ENCODE data around the gene EPAS1.
"Not testable (repeated sequence)": the region's sequence is repeated elsewhere in the genome, so short reads cannot be mapped to it uniquely, and the experiment has no call there.

EPAS1 gene

GRCh38 chr2:46383113-46383395 lies 85.8 kb downstream of the EPAS1 start:
- no peak for DNase-seq (ENCODE audit: low read depth)

GRCh38 chr2:46383784-46384456 lies 86.7 kb downstream of the EPAS1 start:
- no peak for DNase-seq (ENCODE audit: low read depth)

GRCh38 chr2:46384457-46384815 lies 87.2 kb downstream of the EPAS1 start:
- DNase-seq (ENCODE audit: low read depth), result no peak

- no peak for DNase-seq (ENCODE audit: low read depth)
Measured at GRCh38 chr2:46385786-46386577, 88.8 kb downstream of the EPAS1 start.

- DNase-seq (ENCODE audit: low read depth), result no peak
Measured at GRCh38 chr2:46386763-46387162, 89.6 kb downstream of the EPAS1 start.

- no peak for DNase-seq (ENCODE audit: low read depth)
Measured at GRCh38 chr2:46387292-46387691, 90.1 kb downstream of the EPAS1 start.

GRCh38 chr2:46387886-46388515 lies 90.8 kb downstream of the EPAS1 start:
- no peak for DNase-seq (ENCODE audit: low read depth)

- no peak for DNase-seq (ENCODE audit: low read depth)
Measured at GRCh38 chr2:46388881-46389280, 91.7 kb downstream of the EPAS1 start.

GRCh38 chr2:46389417-46389916 lies 92.3 kb downstream of the EPAS1 start:
- DNase-seq (ENCODE audit: low read depth), result no peak

- no peak for DNase-seq (ENCODE audit: low read depth)
Measured at GRCh38 chr2:46390036-46390435, 92.8 kb downstream of the EPAS1 start.

- no peak for DNase-seq (ENCODE audit: low read depth)
Measured at GRCh38 chr2:46390901-46391395, 93.7 kb downstream of the EPAS1 start.

GRCh38 chr2:46392561-46393346 lies 95.5 kb downstream of the EPAS1 start:
- DNase-seq (ENCODE audit: low read depth), result no peak

GRCh38 chr2:46393347-46393820 lies 96.2 kb downstream of the EPAS1 start:
- no peak for DNase-seq (ENCODE audit: low read depth)

GRCh38 chr2:46393865-46394264 lies 96.7 kb downstream of the EPAS1 start:
- DNase-seq (ENCODE audit: low read depth), result no peak

GRCh38 chr2:46394649-46395510 lies 97.7 kb downstream of the EPAS1 start:
- DNase-seq (ENCODE audit: low read depth), result no peak

- not testable (repeated sequence) for DNase-seq (ENCODE audit: low read depth)
Measured at GRCh38 chr2:46395730-46396129, 98.5 kb downstream of the EPAS1 start.

- no peak for DNase-seq (ENCODE audit: low read depth)
Measured at GRCh38 chr2:46400016-46400415, 102.8 kb downstream of the EPAS1 start.

GRCh38 chr2:46402874-46403273 lies 105.7 kb downstream of the EPAS1 start:
- DNase-seq (ENCODE audit: low read depth), result no peak

- DNase-seq (ENCODE audit: low read depth), result no peak
Measured at GRCh38 chr2:46404181-46404759, 107.1 kb downstream of the EPAS1 start.

- no peak for DNase-seq (ENCODE audit: low read depth)
Measured at GRCh38 chr2:46407852-46408455, 110.7 kb downstream of the EPAS1 start.
